Epithelial cell of esophagus (primary cell): ENCODE measurements around the gene VPS51.

Experiments used
- DNase-seq: peaks from one replicate; pipeline ENCODE4 v3.0.0; 2010; ENCODE audit warnings: low read depth
- H3K4me3 ChIP-seq: 2 replicates; pipeline ENCODE4 v1.5.1; 2011; ENCODE audit warnings: mild to moderate bottlenecking, low read length, control low read depth
- CTCF ChIP-seq: IDR thresholded peaks from 2 replicates; pipeline ENCODE4 v1.5.1; 2011; ENCODE audit warnings: low read depth, mild to moderate bottlenecking, low read length, control low read depth, inconsistent platforms; ENCODE audit not compliant: insufficient read depth; ENCODE audit errors: missing control alignments

Gene VPS51

GRCh38 chr11:65110354-65110861 lies 14.4 kb downstream of the VPS51 start:
- peak; percentile 78 for DNase-seq
- no peak overlapping the region for H3K4me3 ChIP-seq
- peak; percentile 96 for TF ChIP-seq CTCF

- no peak for TF ChIP-seq CTCF
- no peak overlapping the region for H3K4me3 ChIP-seq
- DNase-seq = no peak
These were observed 15.2 kb downstream of the VPS51 start for GRCh38 chr11:65111159-65111743.

GRCh38 chr11:65111744-65112545 lies 15.9 kb downstream of the VPS51 start, which contains the start of gene TM7SF2:
Gene TM7SF2, plus strand, starts transcription at chr11:65111872. Its CDS starts 144 bp downstream, at chr11:65112016.
- H3K4me3 ChIP-seq = peak within 1 kb of the TSS; percentile 74
- TF ChIP-seq CTCF = no peak
- DNase-seq = peak; percentile 98

GRCh38 chr11:65112546-65113360 lies 16.7 kb downstream of the VPS51 start:
- TF ChIP-seq CTCF = peak; percentile 52
- DNase-seq = peak; percentile 55

GRCh38 chr11:65113361-65113756 lies 17.3 kb downstream of the VPS51 start:
- no peak for TF ChIP-seq CTCF
- H3K4me3 ChIP-seq = peak overlapping the region; percentile 74
- DNase-seq = no peak

More at GRCh38 chr11:65112546-65113360, 16.7 kb downstream of the VPS51 start:
- peak overlapping the region; percentile 74 for H3K4me3 ChIP-seq

GRCh38 chr11:65113839-65114238 lies 17.8 kb downstream of the VPS51 start:
- TF ChIP-seq CTCF = no peak
- no peak overlapping the region for H3K4me3 ChIP-seq
- DNase-seq = no peak
